HepG2 (cell line): ENCODE measurements around the gene SLC4A5. TPM values are rescaled to one million over a fixed set of nuclear protein-coding genes. Genes with fewer than 3 reads are reported as not detected.

Source experiments
- ATF1 ChIP-seq: IDR thresholded peaks from 2 replicates; pipeline ENCODE4 v1.6.1; 2016; ENCODE audit warnings: mild to moderate bottlenecking, control low read depth
- E2F5 ChIP-seq: sonication (generic); formaldehyde crosslinking; conservative IDR thresholded peaks from 2 replicates; pipeline ENCODE4 v1.4.0; 2020; ENCODE audit warnings: missing genetic modification reagents
- MNT ChIP-seq: fragments of 450-650 bp; IDR thresholded peaks from 2 replicates; pipeline ENCODE4 v1.6.1; 2016
- PREB ChIP-seq: sonication (generic); formaldehyde crosslinking; IDR thresholded peaks from 2 replicates; pipeline ENCODE4 v1.4.0; 2020; ENCODE audit warnings: missing genetic modification reagents
- RNF219 ChIP-seq: sonication (generic); formaldehyde crosslinking; IDR thresholded peaks from 2 replicates; pipeline ENCODE4 v1.5.0; 2020; ENCODE audit warnings: mild to moderate bottlenecking, missing genetic modification reagents
- THAP9 ChIP-seq: sonication (generic); formaldehyde crosslinking; IDR thresholded peaks from 2 replicates; pipeline ENCODE4; 2020; ENCODE audit warnings: missing genetic modification reagents, mild to moderate bottlenecking, borderline replicate concordance
- TOE1 ChIP-seq: sonication (generic); formaldehyde crosslinking; IDR thresholded peaks from 2 replicates; pipeline ENCODE4 v1.4.0; 2020; ENCODE audit warnings: mild to moderate bottlenecking, missing genetic modification reagents
- YEATS2 ChIP-seq: sonication (generic); formaldehyde crosslinking; IDR thresholded peaks from 2 replicates; pipeline ENCODE4 v1.4.0; 2020; ENCODE audit warnings: missing genetic modification reagents, borderline replicate concordance
- ZNF142 ChIP-seq: sonication (generic); formaldehyde crosslinking; IDR thresholded peaks from 2 replicates; pipeline ENCODE4 v1.4.0; 2020; ENCODE audit warnings: missing genetic modification reagents
- ZNF547 ChIP-seq: sonication (generic); formaldehyde crosslinking; IDR thresholded peaks from 2 replicates; pipeline ENCODE4 v1.5.1; 2020; ENCODE audit warnings: mild to moderate bottlenecking, missing genetic modification reagents
- ZNF598 ChIP-seq: sonication (generic); formaldehyde crosslinking; IDR thresholded peaks from 2 replicates; pipeline ENCODE4 v1.5.1; 2020; ENCODE audit warnings: mild to moderate bottlenecking, missing genetic modification reagents, borderline replicate concordance
- ZNF678 ChIP-seq: sonication (generic); formaldehyde crosslinking; IDR thresholded peaks from 2 replicates; pipeline ENCODE4 v1.4.0; 2020; ENCODE audit warnings: mild to moderate bottlenecking, missing genetic modification reagents
- polyA plus RNA-seq, 8 experiments: library from polyadenylated mRNA; depleted of rRNA in 3 of 8; stranded (reverse) in 7 of 8; unstranded in 1 of 8; fragments of >200 nt; fragmentation: Illumina TruSeq in 4 of 8; extraction: Trizol in 4 of 8; gene quantifications; 2 replicates each; pipeline versions ENCODE4 v1.2.1 to v1.2.3, GENCODE V29; 2011 to 2016; ENCODE audit warnings: low read depth in 4 of 8, missing spikeins in 1 of 8, mixed read lengths in 1 of 8; ENCODE audit not compliant: insufficient read depth in 1 of 8
- total RNA-seq, 5 experiments: library from RNA; depleted of rRNA; stranded (reverse); fragments of >200 nt; fragmentation: Illumina TruSeq; extraction: Trizol; gene quantifications; 2 replicates each; pipeline ENCODE4 v1.2.3, GENCODE V29; 2016; ENCODE audit warnings: low read depth in 1 of 5

The SLC4A5 gene
- total and polyA plus RNA-seq, 2 of the 13 experiments (the other 11 are each of a cell fraction or from before 2014, with no cell fraction given) = 0.50 TPM; not detected in 1

- peak; percentile 84; the same call in 1 of the 2 replicates for TF ChIP-seq THAP9
- TF ChIP-seq RNF219 (CRISPR knock-in tag) = no peak
- TF ChIP-seq ZNF142 (CRISPR knock-in tag) = 0 out of 2 replicates have a peak, but pooled peaks have one; percentile 16
- 0 out of 2 replicates have a peak, but pooled peaks have one; percentile 29 for TF ChIP-seq PREB (CRISPR knock-in tag)
- no peak for TF ChIP-seq TOE1 (CRISPR knock-in tag)
- peak; percentile 96 for TF ChIP-seq YEATS2 (CRISPR knock-in tag)
- no peak for TF ChIP-seq E2F5 (CRISPR knock-in tag)
- TF ChIP-seq ATF1 (CRISPR knock-in tag) = no peak
- TF ChIP-seq MNT = peak; percentile 11; the same call in 1 of the 2 replicates
- no peak for TF ChIP-seq ZNF678 (CRISPR knock-in tag)
- peak; percentile 43 for TF ChIP-seq ZNF547 (CRISPR knock-in tag)
- peak; percentile 61; the same call in 1 of the 2 replicates for TF ChIP-seq ZNF598 (CRISPR knock-in tag)
Measured at GRCh38 chr2:74391580-74392448, 48.6 kb upstream of the SLC4A5 start (continued).
